Measurements from ENCODE around the gene RHEB. TPM values are rescaled to one million over a fixed set of nuclear protein-coding genes. Genes with fewer than 3 reads are reported as not detected.

RHEB gene
- polyA plus RNA-seq, 1 donor from 2014 or later, result 289 TPM

- Histone ChIP-seq H4K20me1 (ENCODE audit: insufficient read depth) (no peaks in the 10 kb centered on the region), H3K9ac (ENCODE audit: low read length) (no peak overlapping the region), H3K4me2 (ENCODE audit: low read length) (no peak overlapping the region), H3K79me2 (replicated peaks; ENCODE audit: insufficient read depth, low read length) (no peaks in the 10 kb centered on the region), H3K27me3 (ENCODE audit: insufficient read depth, low read depth, low read length) (no peaks in the 10 kb centered on the region), H3K36me3 (ENCODE audit: insufficient read depth, low read length) (no peaks in the 10 kb centered on the region), H3K9me2 (ENCODE audit: insufficient read depth, low read length) (no peaks in the 10 kb centered on the region), H3K4me3 (ENCODE audit: low read length) (no peak overlapping the region), H2AFZ (ENCODE audit: low read depth, low read length) (no peak overlapping the region), H3K9me3 (ENCODE audit: low read length) (no peaks in the 10 kb centered on the region), H3K27ac (ENCODE audit: low read length) (no peak overlapping the region), H3F3A (ENCODE audit: insufficient read depth, low read length, poor library complexity, severe bottlenecking) (no peaks in the 10 kb centered on the region)
- TF ChIP-seq TAF1 (IDR thresholded peaks at IDR 0.05; ENCODE audit: low read depth), result no peak
- no peak for TF ChIP-seq REST (IDR thresholded peaks at IDR 0.05; ENCODE audit: borderline replicate concordance)
- TF ChIP-seq EZH2 (IDR thresholded peaks at IDR 0.05; ENCODE audit: borderline replicate concordance, insufficient read depth, low read length, poor library complexity, severe bottlenecking), result no peak
- no peak for TF ChIP-seq POLR2AphosphoS5 (IDR thresholded peaks at IDR 0.05)
- TF ChIP-seq MXI1 (conservative IDR thresholded peaks at IDR 0.05; ENCODE audit: poor library complexity, severe bottlenecking), result no peak
- no peak for TF ChIP-seq SMC3 (conservative IDR thresholded peaks at IDR 0.05; ENCODE audit: poor library complexity)
- TF ChIP-seq CTCF (IDR thresholded peaks at IDR 0.05; ENCODE audit: poor library complexity, severe bottlenecking), result no peak
- no peak for TF ChIP-seq EP300 (conservative IDR thresholded peaks at IDR 0.05; ENCODE audit: poor library complexity, severe bottlenecking)
- no peak for TF ChIP-seq RAD21 (conservative IDR thresholded peaks at IDR 0.05)
Measured at GRCh38 chr7:151416112-151416940, 103.4 kb downstream of the RHEB start.

Small RNA genes within 50 kb of the gene (small RNA-seq; reads per million reads assigned to genes)
- 0 reads per million in 3 experiments for gene MIR3907
- 0 reads per million in 3 experiments for gene RN7SL76P

Other genes with a start within 250 kb of the RHEB start
- 40.0 and 48.4 TPM in 2 replicates for gene NUB1, start 178.1 kb downstream of the RHEB start, polyA plus RNA-seq
- 45.6 and 46.2 TPM in 2 replicates for gene WDR86, start 109.9 kb downstream of the RHEB start, polyA plus RNA-seq
- not detected in 2 replicates for gene CRYGN, start 79.8 kb downstream of the RHEB start, polyA plus RNA-seq

All from neural cell (in vitro differentiated cells).